GM12801 (cell line): ENCODE measurements around the gene ANXA2.

ENCODE experiments used
- CTCF ChIP-seq: IDR thresholded peaks from one replicate; pipeline ENCODE4 v1.5.1; 2011; ENCODE audit warnings: control low read depth; ENCODE audit not compliant: insufficient read length; ENCODE audit errors: extremely low read depth

ANXA2 gene

GRCh38 chr15:60384053-60384452 is 13.7 kb downstream of the ANXA2 start:
- no peak for TF ChIP-seq CTCF

GRCh38 chr15:60382773-60383674 is 14.8 kb downstream of the ANXA2 start:
- no peak for TF ChIP-seq CTCF

- no peak for TF ChIP-seq CTCF
Measured at GRCh38 chr15:60381148-60381788, 16.5 kb downstream of the ANXA2 start.

GRCh38 chr15:60379525-60380274 is 18.1 kb downstream of the ANXA2 start:
- TF ChIP-seq CTCF, result no peak

- TF ChIP-seq CTCF, result no peak
Measured at GRCh38 chr15:60379185-60379524, 18.6 kb downstream of the ANXA2 start.

- no peak for TF ChIP-seq CTCF
Measured at GRCh38 chr15:60376677-60377095, 21.1 kb downstream of the ANXA2 start.

- no peak for TF ChIP-seq CTCF
Measured at GRCh38 chr15:60375306-60375705, 22.5 kb downstream of the ANXA2 start.
